ENCODE data around the gene TAF11L9. TPM values are rescaled to one million over a fixed set of nuclear protein-coding genes. Genes with fewer than 3 reads are reported as not detected.
"Not testable (repeated sequence)": the region's sequence is repeated elsewhere in the genome, so short reads cannot be mapped to it uniquely, and the experiment has no call there.

TAF11L9 gene
- total RNA-seq: not detected
- long read RNA-seq, donor 1: 0 reads
- long read RNA-seq, donor 2: 0 reads

DNA sequence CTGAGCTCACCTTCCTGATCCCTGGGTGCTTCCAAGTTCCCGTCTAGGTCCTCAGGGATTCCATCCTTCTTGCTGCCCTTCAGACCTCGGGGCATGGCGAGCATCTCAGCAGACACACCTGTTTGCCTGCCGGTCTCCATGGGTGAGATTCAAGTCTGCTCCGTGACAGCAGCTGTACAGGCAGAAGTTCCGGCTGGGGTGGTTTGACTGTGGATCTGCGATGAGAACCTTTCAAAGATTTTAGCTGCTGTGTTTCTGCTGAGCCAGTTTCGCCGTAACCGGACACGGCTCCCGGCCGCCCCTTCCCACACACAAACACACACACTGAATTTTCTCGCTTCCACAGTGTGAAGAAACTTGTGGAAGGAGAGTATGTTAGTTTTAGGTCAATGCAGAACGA lies at the start of gene TAF11L9:
Gene TAF11L9, minus strand, starts transcription at position 140 of the 400 bp plus-strand sequence.
- intact Hi-C loops (cut with DNase I): not testable (repeated sequence)
- peak; percentile 42 for DNase-seq (ENCODE audit: low spot score)

- no peak for DNase-seq (ENCODE audit: low spot score)
- intact Hi-C loops (cut with DNase I): no loop called here
Observed at GRCh38 chr5:17634160-17634559, 40.0 kb upstream of the TAF11L9 start, which contains the start of gene TAF11L14. TAF11L14 (plus strand) TSS chr5:17634460.

GRCh38 chr5:17631788-17632187 lies 37.6 kb upstream of the TAF11L9 start, which contains the start of gene TAF11L13:
TAF11L13 (plus strand) TSS chr5:17632088.
- DNase-seq (ENCODE audit: low spot score); intact Hi-C loops (cut with DNase I): not testable (repeated sequence)

DNA sequence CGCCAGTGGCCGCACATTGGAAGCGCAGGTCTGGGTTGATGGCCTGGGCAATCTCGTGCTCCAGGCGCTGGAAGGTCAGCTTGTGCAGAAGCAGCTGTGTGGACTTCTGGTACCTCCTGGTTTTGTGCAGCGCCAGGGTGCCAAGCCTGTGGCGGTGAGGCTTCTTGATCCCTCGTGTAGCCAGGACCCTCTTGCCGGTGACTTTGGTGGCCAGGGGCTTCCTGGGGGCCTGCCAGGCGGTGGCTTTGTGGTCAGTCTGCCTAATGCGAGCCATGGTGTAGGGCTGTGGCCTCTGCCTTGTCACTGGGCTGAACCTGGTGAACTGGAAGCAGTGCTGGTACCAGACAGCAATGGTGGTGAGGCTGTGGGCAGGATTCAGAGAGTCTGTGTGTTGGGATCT lies 31.5 kb upstream of the TAF11L9 start:
- DNase-seq (ENCODE audit: low spot score): no peak
- intact Hi-C loops (cut with DNase I): no loop called here

DNA sequence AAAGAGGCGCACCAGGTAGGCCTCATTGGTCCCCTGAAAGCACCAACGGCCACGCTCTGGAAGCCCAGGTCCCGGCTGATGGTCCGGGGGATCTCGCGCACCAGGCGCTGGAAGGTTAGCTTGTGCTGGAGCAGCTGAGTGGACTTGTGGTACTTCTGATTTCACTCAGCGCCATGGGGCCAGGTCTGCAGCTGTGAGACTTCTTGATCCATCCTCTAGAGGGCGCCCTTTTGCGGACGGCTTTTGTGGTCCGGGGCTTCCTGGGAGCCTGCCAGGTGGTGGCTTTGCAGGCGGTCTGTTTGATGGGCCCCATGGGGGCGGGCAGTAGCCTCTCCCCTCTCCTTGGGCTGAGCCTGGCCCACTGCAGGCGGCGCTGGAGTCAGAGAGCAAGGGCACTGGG lies 26.4 kb upstream of the TAF11L9 start:
- DNase-seq (ENCODE audit: low spot score): no peak
- intact Hi-C loops (cut with DNase I): no loop called here

- intact Hi-C loops (cut with DNase I): no loop called here
- DNase-seq (ENCODE audit: low spot score): no peak
Observed at GRCh38 chr5:17619354-17619753, 25.2 kb upstream of the TAF11L9 start.

DNA sequence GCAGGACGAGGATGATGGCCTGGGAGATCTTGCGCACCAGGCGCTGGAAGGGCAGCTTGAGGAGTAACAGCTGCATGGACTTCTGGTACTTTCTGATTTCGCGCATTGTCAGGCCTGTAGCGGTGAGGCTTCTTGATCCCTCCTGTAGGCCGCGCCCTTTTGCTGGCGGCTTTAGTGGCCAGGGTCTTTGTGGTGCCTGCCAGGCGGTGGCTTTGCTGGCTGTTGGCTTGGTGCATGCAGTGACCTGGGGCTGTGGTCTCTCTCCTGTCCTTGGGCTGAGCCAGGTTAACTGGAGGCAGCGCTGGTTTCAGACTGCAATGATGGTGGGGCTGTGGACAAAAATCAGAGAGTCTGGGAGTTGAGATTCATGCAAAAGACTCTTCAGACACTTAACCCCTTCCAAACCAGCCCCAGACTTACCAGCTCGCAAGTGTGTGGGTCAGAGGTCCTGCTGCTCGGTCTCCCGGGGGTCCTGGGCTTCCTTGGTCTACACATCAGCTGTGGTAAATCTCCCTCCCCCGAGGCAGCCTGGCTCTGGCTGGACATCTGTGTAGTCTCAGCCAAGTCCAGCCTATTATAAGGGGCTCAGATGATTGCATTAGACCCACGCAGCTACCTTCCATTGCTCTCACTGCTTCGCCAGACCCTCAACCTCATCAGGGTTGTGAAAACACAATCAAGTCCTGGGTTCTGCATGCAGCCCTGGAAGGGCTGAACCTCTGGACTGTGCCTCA lies 20.8 kb upstream of the TAF11L9 start:
- intact Hi-C loops (cut with DNase I): no loop called here

DNA sequence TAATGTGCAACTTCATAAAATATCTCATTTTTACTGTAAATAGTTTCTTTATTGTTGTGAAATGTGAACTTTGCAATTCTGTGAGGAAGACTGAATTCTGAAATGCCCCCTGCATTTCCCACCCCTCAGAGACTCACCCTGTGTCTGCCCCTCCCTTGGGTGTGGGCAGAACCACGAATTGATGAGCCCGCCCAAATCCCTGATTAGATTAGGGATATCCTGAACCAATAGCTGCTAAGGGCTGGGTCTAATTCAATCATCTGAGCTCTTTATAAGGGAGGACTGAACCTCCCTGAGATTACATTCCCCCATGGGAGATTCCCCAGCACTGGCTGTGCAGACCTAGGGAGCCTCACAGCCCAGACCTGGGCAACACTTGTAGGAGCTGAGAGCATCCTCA lies 15.9 kb upstream of the TAF11L9 start, which contains the start of gene TAF11L12:
Gene TAF11L12, plus strand, starts transcription at position 301 of the 400 bp plus-strand sequence.
- intact Hi-C loops (cut with DNase I): not testable (repeated sequence)
- DNase-seq (ENCODE audit: low spot score): peak; percentile 42

More for the DNA sequence above, 20.8 kb upstream of the TAF11L9 start:
- DNase-seq (ENCODE audit: low spot score): no peak

DNA sequence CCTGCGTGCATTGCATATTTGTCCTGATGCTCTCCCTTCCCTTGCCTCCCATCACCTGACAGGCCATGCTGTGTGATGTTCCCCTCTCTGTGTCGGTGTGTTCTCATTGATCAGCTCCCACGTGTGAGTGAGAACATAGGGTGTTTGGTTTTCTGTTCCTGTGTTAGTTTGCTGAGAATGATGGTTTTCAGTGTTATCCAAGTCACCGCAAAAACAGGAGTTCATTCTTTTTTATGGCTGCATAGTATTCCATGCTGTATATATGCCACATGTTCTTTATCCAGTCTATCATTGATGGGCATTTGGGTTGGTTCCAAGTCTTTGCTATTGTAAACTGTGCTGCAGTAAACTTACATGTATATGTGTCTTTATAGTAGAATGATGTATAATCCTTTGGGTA lies 13.3 kb upstream of the TAF11L9 start:
- peak; percentile 23 for DNase-seq (ENCODE audit: low spot score)
- intact Hi-C loops (cut with DNase I): not testable (repeated sequence)

GRCh38 chr5:17604951-17605350 lies 10.8 kb upstream of the TAF11L9 start:
- intact Hi-C loops (cut with DNase I): no loop called here

GRCh38 chr5:17603880-17604279 lies 9.7 kb upstream of the TAF11L9 start, which contains the start of gene TAF11L11:
TAF11L11 (plus strand) TSS chr5:17604183.
- DNase-seq (ENCODE audit: low spot score): peak; percentile 38
- intact Hi-C loops (cut with DNase I): not testable (repeated sequence)

More at GRCh38 chr5:17604951-17605350, 10.8 kb upstream of the TAF11L9 start:
- DNase-seq (ENCODE audit: low spot score): peak; percentile 69

DNA sequence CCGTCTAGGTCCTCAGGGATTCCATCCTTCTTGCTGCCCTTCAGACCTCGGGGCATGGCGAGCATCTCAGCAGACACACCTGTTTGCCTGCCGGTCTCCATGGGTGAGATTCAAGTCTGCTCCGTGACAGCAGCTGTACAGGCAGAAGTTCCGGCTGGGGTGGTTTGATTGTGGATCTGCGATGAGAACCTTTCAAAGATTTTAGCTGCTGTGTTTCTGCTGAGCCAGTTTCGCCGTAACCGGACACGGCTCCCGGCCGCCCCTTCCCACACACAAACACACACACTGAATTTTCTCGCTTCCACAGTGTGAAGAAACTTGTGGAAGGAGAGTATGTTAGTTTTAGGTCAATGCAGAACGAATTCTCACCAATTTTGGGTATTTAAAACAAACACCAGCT lies 3.5 kb upstream of the TAF11L9 start, which contains the start of gene TAF11L10:
Gene TAF11L10, minus strand, starts transcription at position 101 of the 400 bp plus-strand sequence.
- intact Hi-C loops (cut with DNase I); DNase-seq (ENCODE audit: low spot score): not testable (repeated sequence)

DNA sequence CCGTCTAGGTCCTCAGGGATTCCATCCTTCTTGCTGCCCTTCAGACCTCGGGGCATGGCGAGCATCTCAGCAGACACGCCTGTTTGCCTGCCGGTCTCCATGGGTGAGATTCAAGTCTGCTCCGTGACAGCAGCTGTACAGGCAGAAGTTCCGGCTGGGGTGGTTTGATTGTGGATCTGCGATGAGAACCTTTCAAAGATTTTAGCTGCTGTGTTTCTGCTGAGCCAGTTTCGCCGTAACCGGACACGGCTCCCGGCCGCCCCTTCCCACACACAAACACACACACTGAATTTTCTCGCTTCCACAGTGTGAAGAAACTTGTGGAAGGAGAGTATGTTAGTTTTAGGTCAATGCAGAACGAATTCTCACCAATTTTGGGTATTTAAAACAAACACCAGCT lies 3.3 kb downstream of the TAF11L9 start, which contains the start of gene TAF11L8:
Gene TAF11L8, minus strand, starts transcription at position 101 of the 400 bp plus-strand sequence.
- intact Hi-C loops (cut with DNase I); DNase-seq (ENCODE audit: low spot score): not testable (repeated sequence)

DNA sequence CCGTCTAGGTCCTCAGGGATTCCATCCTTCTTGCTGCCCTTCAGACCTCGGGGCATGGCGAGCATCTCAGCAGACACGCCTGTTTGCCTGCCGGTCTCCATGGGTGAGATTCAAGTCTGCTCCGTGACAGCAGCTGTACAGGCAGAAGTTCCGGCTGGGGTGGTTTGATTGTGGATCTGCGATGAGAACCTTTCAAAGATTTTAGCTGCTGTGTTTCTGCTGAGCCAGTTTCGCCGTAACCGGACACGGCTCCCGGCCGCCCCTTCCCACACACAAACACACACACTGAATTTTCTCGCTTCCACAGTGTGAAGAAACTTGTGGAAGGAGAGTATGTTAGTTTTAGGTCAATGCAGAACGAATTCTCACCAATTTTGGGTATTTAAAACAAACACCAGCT lies 8.5 kb downstream of the TAF11L9 start, which contains the start of gene TAF11L7:
Gene TAF11L7, minus strand, starts transcription at position 101 of the 400 bp plus-strand sequence.
- intact Hi-C loops (cut with DNase I); DNase-seq (ENCODE audit: low spot score): not testable (repeated sequence)

Other genes starting within 250 kb of the TAF11L9 start
- not detected for gene TAF11L2, start 96.2 kb downstream of the TAF11L9 start, total RNA-seq
- not detected for gene TAF11L3, start 76.0 kb downstream of the TAF11L9 start, total RNA-seq
- not detected for gene TAF11L4, start 72.6 kb downstream of the TAF11L9 start, total RNA-seq
- not detected for gene TAF11L5, start 69.2 kb downstream of the TAF11L9 start, total RNA-seq
- not detected for gene TAF11L6, start 65.7 kb downstream of the TAF11L9 start, total RNA-seq
- gene TAF11L7, start 8.6 kb downstream of the TAF11L9 start, total RNA-seq: not detected
- gene TAF11L8, start 3.4 kb downstream of the TAF11L9 start, total RNA-seq: not detected
- gene TAF11L10, start 3.4 kb upstream of the TAF11L9 start, total RNA-seq: not detected
- gene TAF11L11, start 9.8 kb upstream of the TAF11L9 start, total RNA-seq: not detected
- not detected for gene TAF11L12, start 16.0 kb upstream of the TAF11L9 start, total RNA-seq
- not detected for gene TAF11L13, start 37.7 kb upstream of the TAF11L9 start, total RNA-seq
- gene TAF11L14, start 40.1 kb upstream of the TAF11L9 start, total RNA-seq: not detected

Measured in posterior vena cava (tissue), 2 donors.